GM18861 (cell line): ENCODE data around the gene SFTPA2.
"Not testable (repeated sequence)": the region's sequence is repeated elsewhere in the genome, so short reads cannot be mapped to it uniquely, and the experiment has no call there.

Source experiments
- ATAC-seq: cut with Tn5 transposase; IDR thresholded peaks from one replicate; pipeline ENCODE4 v1.9.1; 2021; ENCODE audit not compliant: unreplicated experiment

SFTPA2 gene

DNA sequence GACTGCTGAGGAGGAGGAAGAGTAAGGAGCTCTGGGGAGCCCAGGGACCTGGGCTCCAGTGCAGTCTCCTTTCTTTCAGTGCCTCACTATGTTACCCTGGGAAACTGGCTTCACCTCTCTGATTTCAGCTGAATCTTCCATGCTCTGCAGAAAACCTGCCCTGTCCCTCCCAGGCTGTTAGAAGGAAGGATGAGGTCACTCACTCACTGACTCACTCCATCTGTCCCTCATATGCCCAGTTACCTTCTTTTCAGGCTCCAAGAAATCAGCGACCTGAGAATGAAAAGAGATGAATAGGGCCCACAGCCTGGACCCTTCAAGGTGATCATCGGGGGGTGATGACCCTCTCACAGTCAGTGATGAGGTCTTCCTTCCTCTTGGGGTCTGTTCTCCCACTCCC, 481 bp downstream of the SFTPA2 start:
- no peak for ATAC-seq

DNA sequence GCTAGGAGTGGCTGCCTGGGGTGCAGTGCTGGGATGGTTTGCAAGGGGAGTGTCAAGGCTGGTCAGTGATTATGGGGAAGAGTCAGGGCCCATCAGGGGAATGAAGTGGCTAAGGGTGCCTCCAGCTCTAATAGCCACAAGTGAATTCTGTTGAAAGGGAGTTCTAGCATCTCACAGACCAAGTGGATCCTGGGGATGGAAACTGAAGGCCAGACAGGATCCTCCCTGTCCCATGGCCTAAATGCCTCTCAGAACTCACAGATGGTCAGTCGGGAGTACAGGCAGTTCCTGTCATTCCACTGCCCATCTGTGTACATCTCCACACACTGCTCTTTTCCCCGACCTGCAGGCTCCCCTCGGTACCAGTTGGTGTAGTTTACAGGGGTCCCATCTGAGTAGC, 3.2 kb downstream of the SFTPA2 start:
- ATAC-seq, result not testable (repeated sequence)

DNA sequence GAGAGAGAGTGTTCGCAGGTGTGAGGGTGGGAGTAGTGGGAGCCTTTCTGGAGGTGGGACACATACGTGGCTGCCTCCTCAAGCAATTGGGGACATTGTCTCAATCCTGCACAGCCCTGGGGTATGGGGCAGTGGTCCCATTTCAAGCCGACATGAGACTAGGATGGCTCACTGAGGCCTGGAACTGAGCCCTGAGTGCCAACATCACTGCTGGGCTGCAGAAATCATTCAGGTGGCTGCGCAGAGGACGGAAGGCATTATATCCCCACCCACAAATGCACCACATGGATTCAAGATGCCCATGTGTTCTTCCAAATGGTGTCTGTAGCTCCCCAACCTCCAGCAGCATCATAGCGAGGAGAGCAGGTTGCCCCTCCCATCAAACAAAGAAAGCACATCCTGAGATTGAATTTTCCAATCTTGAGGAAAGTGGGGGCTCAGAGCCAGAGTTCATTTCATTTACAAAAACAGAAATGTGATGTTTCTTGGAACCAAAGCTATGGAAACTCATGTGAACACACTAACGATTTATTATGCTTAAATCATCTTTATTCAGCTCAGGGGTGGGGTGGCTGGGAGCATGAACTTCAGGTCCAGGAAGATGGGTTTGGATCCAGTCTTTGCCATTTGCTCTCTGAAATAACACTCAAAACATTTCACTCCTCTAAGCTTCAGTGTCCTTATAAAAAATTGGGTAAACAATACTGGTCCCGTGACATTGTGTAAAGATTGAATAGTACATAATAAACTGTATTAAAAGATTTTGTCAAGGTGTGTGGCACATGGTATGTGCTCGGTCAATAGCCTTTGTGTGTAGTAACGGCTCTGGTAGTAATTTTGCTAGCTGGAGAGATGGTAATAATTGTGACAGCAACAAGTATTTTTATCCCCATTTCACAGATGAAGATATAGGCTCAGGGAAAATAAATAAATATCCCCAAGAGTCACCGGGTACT, 4.6 kb downstream of the SFTPA2 start:
- ATAC-seq, result no peak

DNA sequence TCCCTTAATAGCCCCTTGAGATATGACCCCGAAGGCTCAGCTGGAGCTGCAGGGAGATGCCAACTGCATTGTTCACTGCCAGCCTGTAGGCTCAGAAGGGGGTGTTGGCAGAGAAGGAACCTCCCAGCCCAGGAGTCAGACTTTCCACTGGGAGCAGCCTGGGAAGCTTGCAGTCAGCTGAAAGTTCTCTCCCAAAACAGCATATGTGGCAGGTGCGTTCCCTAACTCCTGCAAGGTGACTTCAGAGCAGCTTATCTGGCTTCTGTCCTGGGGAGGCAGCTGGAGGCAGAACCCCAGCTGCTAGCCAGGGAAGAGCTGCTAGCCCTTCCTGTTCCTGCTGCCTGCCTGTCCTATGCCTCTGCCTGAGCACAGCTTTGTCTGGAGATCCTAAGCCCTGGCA, 8.1 kb downstream of the SFTPA2 start:
- ATAC-seq, result no peak

DNA sequence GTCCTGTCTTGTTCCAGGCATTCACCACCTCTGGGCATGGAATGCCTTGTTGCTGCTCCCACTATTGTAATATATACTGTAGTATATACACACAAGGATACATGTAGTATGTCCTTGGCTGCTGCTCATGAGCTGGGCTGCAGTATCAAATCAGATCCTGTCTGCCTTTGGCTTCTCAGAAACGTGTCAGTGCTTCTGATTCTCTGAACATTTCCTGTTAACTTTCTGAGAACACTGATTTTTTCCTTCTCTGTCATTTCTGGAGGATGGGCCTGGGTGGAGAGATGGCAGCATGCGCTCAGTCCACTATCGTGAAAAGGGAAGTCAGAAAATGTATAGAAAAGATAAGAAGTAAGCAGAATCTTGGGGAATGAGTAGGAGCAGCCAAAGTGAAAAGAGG, 12.2 kb downstream of the SFTPA2 start:
- no peak for ATAC-seq

DNA sequence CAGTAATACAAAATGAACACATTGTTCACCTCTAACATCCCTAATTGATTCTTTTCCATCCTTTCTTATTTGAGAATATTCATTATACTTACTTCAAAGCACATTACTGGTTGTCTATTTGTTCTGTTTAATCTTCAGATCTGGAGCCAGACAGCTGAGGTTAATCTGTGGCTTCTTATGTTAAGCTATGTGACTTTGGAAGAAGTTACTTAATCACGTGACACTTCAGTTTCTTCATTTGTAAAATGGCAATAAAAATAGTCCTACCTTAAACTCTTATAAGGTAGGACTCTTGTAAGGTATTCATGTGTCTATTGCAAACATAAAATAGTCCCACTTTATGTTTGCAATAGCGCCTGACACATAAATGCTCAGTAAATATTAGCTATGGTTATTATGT, 13.1 kb downstream of the SFTPA2 start:
- not testable (repeated sequence) for ATAC-seq

DNA sequence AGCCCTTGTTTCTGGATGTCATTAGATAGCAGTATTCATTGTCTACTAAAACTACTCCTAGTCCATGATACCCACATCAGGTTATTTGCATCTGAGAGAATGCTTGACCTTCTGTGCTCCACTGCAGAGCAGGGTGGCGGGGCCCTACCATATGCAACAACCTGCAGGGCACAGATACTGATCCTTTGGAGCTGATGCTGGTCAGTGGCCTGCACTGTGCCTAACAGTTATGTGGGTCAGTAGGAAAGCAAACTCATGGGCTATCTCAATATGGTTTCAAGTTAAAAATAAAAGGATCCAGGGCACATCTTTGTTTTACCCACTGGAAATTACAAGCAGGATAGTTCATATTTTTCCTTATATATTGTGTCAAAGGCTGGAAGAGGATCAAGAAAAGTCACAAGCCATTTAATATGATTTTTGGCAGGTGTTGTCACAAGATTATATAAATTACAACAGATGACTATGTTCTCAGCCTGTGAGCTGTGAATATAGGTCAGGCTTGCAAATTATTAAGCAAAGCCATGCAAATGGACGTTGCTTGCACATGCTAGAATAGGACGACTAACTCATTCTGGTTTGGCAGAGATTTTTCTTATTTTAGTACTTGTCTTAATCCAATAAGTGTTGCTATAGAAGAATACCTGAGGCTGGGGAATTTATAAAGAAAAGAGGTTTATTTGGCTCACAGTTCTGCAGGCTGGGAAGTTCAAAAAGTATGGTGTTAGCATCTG, 15.1 kb downstream of the SFTPA2 start:
- not testable (repeated sequence) for ATAC-seq

DNA sequence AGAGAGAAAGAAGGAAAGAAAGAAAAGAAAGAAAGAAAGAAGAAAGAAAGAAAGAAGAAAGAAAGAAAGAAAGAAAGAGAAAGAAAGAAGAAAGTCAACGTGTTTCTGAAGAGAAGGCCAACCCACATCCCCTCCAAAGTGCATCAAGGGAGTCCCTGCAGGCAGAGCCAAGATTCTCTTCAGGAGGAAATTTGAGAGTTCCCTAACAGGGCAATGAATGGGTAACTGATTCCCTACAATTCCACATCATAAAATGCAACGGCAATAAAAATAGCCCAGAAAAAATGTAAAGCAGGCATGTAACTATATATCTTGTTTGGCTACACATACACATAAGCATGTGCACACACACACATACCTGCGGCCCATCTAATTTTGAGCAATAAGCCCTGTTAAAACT, 15.8 kb downstream of the SFTPA2 start:
- not testable (repeated sequence) for ATAC-seq

DNA sequence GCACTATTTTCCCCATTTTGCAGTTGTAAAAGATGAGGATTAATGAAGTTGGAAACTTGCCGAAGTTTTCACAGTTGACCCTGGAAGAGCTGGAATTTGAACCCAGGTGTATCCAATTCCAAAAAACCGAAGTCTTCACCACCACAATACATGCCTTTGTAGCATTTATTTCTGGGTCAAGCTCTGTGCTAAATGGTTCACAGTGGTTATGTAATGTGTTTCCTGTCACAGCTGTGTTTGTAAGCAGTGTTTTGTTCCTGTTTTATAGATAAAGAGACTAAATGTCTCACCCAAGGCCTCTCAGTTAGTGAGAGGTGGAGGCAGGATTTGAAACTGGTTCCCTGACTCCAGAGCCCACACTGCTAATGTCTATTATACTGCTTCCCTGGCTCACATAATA, 17.6 kb downstream of the SFTPA2 start:
- ATAC-seq, result no peak

DNA sequence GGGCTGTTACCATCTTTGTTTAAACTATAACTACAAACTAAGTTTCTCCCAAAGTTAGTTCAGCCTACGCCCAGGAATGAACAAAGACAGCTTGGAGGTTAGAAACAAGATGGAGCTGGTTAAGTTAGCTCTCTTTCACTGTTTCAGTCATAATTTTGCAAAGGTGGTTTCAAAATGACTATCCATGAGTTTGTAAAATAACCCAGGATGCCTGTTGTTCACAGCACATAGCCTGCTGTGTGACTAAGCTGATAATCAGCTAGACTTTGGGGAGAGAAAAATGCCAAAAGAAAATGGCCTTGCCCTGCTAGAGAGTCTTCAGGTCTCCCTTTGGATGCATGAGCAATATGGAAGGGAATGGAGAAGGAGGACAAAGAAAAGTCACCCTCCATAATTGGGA, 19.3 kb downstream of the SFTPA2 start:
- peak; percentile 95 for ATAC-seq

DNA sequence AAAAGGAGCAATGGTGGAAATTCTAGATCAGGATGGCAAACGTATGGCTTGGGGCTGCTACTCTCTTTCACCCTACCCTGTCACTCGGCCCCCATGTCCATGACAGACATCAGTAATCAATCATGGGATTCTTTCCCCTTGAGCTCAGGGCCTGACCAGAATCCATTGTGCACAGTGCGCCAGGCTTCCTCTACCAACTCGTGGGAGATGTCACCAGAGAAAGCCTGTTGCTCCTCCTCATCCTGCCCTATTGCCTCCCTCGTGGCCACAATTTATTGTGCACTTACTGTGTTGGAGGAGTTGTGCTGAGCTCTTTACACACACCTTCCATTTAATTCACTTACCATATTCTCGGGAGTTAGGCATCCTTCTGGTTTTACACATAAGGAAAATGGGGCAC, 21.9 kb downstream of the SFTPA2 start:
- ATAC-seq, result not testable (repeated sequence)

DNA sequence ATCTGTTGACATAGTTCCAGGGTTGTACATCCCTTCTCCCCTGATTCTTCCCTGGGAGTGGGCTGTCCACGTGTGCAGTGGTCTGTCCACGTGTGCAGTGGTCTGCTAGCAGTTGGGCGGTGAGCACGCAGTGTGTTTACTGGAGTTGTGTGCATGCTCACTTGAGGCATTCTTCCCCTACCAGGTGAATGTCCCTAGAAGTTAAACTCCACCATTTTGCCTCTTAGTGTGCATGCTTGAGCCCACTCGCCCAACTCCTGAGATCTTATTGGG, 26.4 kb downstream of the SFTPA2 start:
- not testable (repeated sequence) for ATAC-seq

DNA sequence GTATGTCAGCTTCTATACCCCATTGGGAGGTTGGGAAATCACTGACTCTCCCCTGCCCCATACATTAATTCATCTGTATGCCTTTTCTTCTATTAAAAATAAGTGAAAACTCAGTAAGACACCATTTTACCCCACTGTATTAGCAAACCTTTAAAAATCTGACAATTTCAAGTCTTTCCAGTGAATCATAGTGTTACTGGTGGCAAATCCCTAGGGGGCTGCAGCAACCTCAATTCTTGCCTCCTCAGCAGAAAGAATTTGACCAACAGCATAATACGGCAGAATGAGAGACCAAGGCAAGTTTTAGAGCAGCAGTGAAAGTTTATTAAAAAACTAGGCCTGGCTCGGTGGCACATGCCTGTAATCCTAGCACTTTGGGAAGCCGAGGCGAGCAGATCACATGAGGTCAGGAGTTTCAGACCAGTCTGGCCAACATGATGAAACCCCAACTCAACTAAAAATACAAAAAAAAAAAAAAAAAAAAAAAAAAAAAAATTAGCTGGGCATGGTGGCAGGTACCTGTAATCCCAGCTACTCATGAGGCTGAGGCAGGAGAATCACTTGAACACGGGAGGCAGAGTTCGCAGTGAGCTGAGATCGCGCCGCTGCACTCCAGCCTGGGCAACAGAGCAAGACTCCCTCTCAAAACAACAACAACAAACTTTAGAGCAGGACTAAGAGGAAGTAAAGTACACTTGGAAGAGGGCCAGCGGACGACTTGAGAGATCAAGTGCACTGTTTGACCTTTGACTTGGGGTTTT, 26.9 kb downstream of the SFTPA2 start:
- ATAC-seq, result peak; percentile 52

DNA sequence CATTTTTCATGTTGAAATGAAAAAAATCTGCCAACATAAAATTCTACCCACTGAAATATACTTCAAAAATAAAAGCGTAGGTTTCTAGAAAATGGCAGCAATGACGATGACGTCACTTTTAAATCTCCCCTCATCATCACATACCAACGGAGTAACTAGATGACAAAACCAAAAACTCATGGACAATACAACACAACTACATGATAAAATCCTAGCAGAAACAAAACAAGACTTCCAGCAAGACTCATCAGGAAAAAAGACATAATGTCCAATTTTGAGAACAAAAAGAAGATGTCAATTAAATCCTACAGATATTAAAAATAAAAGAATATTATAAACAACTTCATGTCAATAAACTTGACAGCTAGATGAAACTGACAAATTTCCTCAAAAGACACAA, 31.9 kb downstream of the SFTPA2 start:
- not testable (repeated sequence) for ATAC-seq

DNA sequence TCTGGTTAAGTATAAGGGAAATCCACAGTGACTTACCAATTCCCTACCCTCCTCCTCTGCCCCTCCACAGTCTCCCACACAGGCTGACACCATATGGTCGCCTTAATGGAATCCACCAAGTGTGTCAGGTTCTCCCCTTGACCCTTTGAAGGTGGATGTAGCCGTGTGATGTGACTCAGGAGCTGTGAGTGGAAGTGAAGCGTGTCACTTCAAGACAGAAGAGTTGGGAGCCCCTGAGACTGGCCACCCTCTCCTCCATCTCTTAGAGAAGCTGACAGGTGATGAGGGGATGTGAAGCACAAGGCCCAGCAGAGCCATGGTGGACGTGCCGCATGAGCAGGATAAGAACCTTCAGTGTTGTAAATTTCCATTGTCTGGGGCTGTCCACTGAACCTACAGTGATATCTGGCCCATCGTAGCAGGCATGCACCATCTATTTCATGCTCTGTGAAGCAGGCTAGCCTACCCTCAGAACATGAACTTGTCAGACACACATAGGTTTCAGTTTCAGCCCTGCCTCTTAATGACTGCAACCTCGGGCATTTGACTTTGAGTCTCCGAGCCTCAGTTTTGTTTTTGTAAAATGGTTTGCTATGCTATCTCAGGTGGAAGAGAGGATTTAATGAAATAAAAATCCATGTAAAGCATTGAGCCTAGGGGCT, 35.0 kb downstream of the SFTPA2 start:
- ATAC-seq, result peak; percentile 91

DNA sequence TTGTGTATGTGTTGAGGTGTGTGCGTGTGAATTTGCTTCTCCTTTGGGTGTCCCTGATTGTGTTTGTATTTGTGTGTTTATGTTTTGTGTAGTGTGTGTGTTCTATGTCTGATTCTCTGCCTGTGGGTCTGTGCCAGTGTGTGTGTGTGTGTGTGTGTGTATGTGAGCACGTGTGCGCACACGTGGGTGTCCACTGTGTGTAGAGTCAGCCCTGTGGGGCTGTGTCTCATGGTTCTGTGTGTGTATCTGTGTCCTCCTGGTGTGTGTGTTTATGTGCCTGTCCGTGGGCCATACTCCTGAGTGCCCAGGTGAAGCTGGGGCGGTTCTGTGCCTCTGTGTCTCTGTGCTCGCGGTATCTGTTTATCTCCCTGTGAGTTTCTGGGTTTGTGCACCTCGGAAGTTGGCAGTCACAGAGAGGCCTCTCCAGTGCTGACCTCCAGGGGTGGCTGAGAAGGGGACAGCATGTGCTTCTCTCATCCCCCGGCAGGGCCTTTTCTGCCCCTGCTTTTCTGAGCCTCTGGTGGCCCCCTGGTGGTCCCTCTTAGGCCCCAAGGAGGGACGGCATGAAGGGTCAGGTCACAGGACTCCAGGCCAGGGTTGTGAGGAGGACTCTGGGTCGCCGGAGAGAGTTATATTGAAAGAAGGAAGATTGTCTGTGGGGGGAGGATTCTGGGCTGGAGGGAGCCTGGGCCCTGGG, 36.9 kb downstream of the SFTPA2 start:
- ATAC-seq, result not testable (repeated sequence)

DNA sequence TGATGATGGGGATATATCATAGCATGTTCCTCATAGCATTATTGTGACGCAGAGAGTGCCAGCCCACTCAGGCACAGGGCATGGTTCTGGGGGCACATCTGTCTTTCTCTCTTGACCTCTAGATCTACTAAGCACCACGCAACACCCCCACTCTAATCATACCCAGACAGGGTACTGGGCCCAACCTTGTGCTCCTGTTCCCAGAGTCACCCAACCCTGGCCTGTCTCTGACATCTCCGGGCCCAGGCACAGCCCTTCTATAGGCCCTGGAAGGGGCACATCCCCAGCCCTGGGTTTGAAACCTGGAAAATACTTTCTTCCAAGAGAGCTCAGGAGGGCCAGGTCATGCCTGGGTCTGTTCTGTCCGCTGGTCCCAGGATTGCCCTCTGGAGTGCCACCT, 37.7 kb downstream of the SFTPA2 start:
- ATAC-seq, result not testable (repeated sequence)

DNA sequence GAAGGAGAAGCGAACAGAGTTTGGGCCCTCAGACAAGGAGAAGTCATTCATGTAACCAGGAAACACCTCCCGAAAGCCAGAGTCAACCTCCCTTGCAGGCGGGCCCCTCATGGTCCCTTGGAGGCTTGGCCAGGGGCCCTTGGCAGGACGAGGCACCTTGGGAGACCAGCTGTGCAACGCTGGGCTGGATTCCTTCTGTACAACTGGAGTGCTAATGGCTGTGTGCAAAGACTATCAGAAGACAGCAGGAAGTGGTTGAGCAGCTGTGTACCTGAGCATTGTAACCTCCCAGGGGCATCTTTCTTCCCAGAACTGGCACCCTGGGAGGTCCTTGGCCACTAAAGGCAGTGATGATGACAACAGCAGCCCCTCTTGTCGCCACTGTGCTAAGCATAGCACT, 38.5 kb downstream of the SFTPA2 start:
- ATAC-seq, result not testable (repeated sequence)

DNA sequence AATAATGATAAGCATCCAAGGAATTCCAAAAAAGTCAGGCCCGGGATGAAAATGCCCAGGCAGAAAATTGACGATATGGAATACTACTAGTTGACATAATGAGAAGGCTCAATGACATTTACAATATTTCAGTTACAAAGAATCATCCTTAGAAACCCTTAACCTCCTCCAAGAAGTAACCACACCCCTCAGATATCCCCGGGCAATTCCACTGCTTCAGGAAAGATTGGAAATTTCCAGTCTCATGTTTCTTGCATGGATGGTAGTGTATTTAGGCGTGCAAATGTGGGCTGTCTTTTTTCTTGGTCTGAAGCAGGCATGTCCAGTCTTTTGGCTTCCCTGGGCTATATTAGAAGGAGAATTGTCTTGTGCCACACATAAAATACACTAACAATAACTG, 42.6 kb downstream of the SFTPA2 start:
- not testable (repeated sequence) for ATAC-seq

DNA sequence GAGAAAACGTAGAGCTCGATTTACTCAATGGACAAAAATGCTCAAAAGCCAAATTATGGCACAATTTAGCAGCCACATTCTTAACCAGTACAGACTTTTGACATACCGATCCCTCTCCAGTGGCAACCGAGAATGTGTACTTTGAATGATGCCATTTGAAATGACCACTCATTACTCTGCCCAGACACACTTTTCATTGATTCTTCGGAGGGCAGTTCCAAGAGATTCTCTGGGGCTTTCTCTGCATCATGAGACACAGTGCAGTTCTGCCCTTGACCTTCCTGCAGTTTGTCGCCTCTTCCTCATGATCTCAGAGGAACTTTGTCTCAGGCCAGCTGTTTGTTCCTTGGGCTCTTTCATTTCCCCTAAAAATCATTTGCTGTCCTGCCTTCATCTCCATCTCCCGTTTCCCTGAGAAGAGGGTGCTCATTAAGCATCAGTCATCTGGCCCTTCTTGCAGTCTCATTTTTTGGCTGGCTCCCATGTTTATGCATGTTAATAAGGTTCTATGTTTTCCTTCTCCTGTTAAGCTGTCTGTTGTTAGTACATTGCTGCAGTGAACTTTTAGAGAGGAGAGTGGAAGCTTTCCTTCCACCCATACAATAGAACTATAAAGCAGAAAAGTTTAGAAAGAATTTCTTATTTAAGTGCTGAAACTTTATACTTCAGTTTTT, 43.5 kb downstream of the SFTPA2 start:
- not testable (repeated sequence) for ATAC-seq
